Heart left ventricle (tissue), 13 donors: ENCODE results near the gene SHOX.

Source experiments
- POLR2A ChIP-seq, 2 donors: fragments of 450-650 bp; IDR thresholded peaks; one replicate each; pipeline ENCODE4 v1.6.1; 2017; ENCODE audit warnings: antibody characterized with exemption in 2 of 2, mild to moderate bottlenecking in 2 of 2, moderate library complexity in 2 of 2
- TF ChIP-seq, protein P1 (sequence below), 12 donors: fragments of 200-600 bp; sonication (generic) in 4 of 12; IDR thresholded peaks; one replicate each; pipeline versions ENCODE4 v1.5.0 to v1.8.0; 2018 to 2022; ENCODE audit warnings: antibody characterized with exemption in 12 of 12, mild to moderate bottlenecking in 5 of 12
- donor health status: ischemic (EF 13 %, LVEDD 7.1; RV severe dilation, severe dysfunction).
- donor health status: DM: no; HTN: yes; CAD: no.
- donor health status: DM: no; HTN: no; CAD: no.
- donor health status: ischemic (EF 25% LVEDD 6.9; RV normal size, moderate dysfunction).
- donor health status: ischemic (EF 25% LVEDD 5.7; RV mildly dilated, moderate dysfunction).
- donor health status: ischemic (EF 35%, LVEDD 5.7; RV mildly dilated, moderate dysfunction).
- donor health status: nonischemic (EF 11% LVEDD 7.7; RV severe dilation, severe dysfunction).
- donor health status: DM: yes; HTN: yes; CAD: no.
- donor health status: PGD.
- donor health status: ischemic (EF 29% LVEDD 5.4; RV normal size, mild dysfunction).
- donor health status: nonischemic (EF 23%, LVEDD 6.1; RV moderate dilation, normal function).

- TF ChIP-seq, protein P1, sequence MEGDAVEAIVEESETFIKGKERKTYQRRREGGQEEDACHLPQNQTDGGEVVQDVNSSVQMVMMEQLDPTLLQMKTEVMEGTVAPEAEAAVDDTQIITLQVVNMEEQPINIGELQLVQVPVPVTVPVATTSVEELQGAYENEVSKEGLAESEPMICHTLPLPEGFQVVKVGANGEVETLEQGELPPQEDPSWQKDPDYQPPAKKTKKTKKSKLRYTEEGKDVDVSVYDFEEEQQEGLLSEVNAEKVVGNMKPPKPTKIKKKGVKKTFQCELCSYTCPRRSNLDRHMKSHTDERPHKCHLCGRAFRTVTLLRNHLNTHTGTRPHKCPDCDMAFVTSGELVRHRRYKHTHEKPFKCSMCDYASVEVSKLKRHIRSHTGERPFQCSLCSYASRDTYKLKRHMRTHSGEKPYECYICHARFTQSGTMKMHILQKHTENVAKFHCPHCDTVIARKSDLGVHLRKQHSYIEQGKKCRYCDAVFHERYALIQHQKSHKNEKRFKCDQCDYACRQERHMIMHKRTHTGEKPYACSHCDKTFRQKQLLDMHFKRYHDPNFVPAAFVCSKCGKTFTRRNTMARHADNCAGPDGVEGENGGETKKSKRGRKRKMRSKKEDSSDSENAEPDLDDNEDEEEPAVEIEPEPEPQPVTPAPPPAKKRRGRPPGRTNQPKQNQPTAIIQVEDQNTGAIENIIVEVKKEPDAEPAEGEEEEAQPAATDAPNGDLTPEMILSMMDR (IDR thresholded peaks at IDR 0.05): no peak
- no peak for TF ChIP-seq POLR2A (IDR thresholded peaks at IDR 0.05)
These were observed 67.6 kb downstream of the SHOX start for GRCh38 chrX:698206-698605.
